Ureter (tissue), 1 donor: ENCODE results near the gene RESF1. TPM values are rescaled to one million over a fixed set of nuclear protein-coding genes. Genes with fewer than 3 reads are reported as not detected.

ENCODE experiments used
- DNase-seq: peaks from one replicate; pipeline ENCODE4 v3.0.0-alpha.2; 2020; ENCODE audit warnings: low spot score
- total RNA-seq: library from RNA; stranded (reverse); gene quantifications from one replicate; pipeline ENCODE4 v1.2.4, GENCODE V29; 2023
- donor health status: DM: yes; HTN: yes; CAD: no.

Gene RESF1
- total RNA-seq, 1 donor from 2014 or later = 68.1 TPM

DNA sequence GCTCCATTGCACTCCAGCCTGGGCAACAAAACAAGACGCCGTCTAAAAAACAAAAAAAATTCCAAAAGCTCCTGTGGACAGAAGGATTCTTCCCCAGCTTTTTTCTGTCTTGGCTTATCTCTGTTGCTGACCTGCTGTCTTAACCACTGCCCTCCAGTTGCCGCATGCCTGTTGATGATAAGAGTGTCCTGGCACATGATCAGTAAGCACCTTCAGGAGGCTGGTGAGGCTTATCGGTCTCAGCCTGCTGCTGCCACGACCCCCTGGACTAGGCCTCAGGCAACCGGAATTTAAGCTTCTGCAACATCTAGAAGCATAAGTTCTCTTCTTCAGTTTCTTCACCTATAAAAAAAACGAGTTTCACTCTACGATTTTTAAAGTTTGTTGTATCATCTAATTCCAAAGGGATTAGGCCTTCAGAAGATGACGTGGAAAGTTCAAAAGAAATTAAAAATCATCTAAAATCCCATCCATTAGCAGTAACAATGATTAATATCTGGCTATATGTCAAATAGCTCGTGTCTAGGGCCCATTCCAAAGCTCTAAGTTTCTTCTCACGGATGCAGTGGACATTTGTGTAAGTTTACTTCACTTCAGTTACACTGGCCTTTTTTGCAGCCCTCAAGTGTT, 46.4 kb downstream of the RESF1 start:
- no peak for DNase-seq

Other genes with a start within 250 kb of the RESF1 start
- 16.6 TPM for gene AMN1, start 230.4 kb upstream of the RESF1 start, total RNA-seq
- gene BICD1, start 147.4 kb downstream of the RESF1 start, total RNA-seq = 32.9 TPM